Upper lobe of left lung (tissue), 4 donors: Measurements from ENCODE around the gene SLC9A9.

Experiments
- POLR2A ChIP-seq, 4 donors: fragments of 450-650 bp; IDR thresholded peaks; one replicate each; pipeline ENCODE4 v1.5.1; 2016 to 2017; ENCODE audit warnings: antibody characterized with exemption in 4 of 4, mild to moderate bottlenecking in 2 of 4
- POLR2AphosphoS5 ChIP-seq, 2 donors: sonication (generic); formaldehyde crosslinking; IDR thresholded peaks; one replicate each; pipeline ENCODE4 v1.5.1; 2017; ENCODE audit warnings: antibody characterized with exemption in 2 of 2

DNA sequence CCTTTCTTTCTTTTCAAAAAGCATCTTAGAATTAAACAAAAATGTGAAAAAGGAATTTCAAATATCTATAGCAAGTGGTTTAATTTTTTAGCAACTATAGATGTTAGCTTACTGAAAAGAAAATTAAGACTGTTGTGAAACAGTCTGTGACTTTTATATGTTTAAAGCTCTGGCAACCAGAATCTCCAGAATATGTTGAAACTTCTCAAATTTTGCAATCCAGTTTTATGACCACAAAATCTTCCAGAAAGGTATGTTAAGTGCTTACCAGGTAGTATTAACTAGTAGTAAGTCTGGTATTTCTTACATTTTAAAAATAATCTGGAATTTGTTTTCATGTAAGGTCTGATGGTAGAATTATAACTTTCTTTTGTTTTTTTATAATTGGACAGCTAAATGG, 235.0 kb downstream of the SLC9A9 start:
- TF ChIP-seq POLR2A (IDR thresholded peaks at IDR 0.05) (no peak), POLR2AphosphoS5 (IDR thresholded peaks at IDR 0.05) (no peak)
